Astrocyte of the hippocampus (primary cell): ENCODE measurements around the gene CRTAP.
"Not testable (repeated sequence)": the region's sequence is repeated elsewhere in the genome, so short reads cannot be mapped to it uniquely, and the experiment has no call there.

Source experiments
- DNase-seq: peaks from one replicate; pipeline ENCODE4 v3.0.0; 2011; ENCODE audit warnings: low read depth, low spot score

CRTAP gene

DNA sequence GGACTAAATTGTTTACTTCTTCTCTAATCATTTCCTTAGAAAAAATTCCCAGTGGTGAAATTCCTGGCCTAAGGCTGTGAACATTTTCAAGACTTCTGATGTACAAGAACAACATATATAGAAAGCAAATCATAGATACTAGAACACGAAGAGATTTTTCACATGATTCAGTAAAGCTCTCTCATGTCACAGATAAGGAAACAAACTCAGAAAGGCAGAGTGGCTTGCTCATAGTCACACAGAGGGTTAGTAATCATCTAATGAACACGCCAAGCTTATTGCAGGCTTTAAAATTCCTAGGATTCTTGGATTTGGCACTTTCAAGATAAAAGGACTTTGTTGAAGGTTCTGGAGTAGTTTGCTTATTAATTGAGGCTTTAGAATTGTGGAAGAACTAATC, 26.2 kb downstream of the CRTAP start:
- peak; percentile 66 for DNase-seq

DNA sequence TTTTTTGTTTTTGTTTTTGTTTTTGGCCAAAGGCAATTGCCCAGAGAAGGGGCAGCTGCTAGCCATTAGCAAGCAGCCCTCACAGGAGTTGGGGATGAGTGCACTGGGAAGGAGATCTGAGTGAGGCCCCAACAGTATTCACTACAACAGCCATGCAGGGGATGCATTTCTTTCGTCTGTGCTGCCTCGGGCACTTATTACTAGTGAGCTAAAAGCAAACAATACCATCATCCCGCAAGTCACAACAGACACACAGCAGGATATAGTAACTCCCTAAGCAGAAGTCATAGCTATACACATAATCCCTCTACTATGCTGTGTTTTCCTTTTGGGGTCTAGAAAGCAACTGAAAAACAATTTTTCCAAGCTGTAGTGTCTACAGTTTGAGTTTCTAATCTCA, 27.2 kb downstream of the CRTAP start:
- no peak for DNase-seq

DNA sequence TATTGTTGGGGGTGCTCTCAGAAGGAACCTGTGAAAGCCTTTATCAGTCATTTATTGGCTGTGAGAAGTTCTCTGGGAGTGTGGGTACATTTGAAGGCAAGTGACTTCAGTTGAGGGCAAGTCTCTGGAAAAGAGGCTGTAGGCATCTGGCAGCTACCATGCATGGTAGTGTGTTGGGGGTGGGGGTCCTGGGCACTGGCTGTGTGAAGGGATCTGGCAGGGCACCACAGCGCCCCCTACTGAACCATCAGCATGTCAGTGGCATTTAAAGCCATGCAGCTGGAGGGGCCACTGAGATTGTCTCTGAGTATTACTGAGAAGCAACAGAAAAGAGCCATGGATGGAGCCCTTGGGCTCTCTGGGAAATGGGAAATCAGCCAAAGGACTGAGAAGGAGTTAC, 30.6 kb downstream of the CRTAP start:
- DNase-seq = no peak

DNA sequence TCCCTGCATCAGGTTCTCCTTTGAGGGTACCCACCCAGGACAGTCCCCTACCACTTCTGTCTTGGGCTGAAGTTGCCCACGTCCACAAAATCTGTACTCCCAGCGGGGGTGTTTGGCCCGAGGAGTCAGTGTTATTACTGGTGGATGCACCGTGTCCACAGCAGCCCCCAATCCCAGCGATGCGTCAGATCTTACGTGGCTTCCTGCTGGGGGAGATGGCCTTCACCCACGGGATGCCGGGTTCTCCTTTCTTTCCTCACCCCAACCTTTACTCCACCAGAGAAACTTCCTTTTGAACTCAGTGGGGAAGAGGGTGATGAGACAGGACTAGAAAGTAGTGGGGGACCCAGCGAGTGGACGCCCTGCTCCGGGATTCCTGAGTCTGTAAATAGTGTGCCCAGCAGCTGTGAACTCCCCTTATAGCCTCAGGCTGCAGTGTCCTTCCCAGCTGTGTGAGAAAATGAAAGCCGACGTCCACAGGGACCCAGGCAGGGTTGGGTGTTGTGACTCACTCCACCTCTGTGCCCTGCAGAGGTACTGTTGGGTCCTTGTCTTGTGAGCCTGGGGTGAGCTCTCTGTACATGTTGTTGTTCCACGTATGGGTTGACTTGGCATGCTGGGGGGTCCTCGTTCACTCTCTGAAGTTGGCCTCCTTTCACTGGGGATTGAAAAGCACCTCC, 31.5 kb downstream of the CRTAP start:
- DNase-seq = no peak

DNA sequence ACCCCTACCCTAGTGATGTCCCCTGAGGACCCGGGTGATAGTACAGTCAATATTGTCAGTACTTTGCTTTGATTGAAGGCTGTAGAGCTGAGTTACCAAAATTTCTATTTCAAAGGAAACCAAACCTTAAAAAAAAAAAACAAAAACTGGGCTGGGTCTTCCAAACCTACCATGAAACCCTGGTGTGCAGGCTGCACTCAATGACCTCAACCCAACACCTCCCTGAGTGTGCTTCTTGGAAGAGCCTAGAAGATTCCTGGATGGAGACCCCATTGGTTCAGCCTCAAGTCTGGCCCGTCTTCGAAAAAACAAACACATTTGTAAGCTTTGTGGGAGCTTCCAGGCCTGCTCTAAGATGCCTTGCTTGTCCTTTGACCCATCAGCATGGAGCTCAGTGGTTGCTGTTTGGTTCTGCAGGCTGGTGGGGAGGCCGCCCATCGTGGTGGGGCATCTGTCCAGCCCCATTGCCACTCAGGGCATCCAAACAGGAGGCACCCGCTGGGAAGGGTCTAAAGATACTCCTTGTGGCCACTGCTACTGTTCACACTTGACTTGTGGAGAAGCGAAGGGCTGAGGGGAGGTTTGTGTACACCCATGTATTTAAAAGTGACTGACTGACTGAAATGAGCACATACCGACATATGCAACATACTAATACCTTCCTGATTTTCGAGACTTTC, 32.2 kb downstream of the CRTAP start:
- DNase-seq = no peak

DNA sequence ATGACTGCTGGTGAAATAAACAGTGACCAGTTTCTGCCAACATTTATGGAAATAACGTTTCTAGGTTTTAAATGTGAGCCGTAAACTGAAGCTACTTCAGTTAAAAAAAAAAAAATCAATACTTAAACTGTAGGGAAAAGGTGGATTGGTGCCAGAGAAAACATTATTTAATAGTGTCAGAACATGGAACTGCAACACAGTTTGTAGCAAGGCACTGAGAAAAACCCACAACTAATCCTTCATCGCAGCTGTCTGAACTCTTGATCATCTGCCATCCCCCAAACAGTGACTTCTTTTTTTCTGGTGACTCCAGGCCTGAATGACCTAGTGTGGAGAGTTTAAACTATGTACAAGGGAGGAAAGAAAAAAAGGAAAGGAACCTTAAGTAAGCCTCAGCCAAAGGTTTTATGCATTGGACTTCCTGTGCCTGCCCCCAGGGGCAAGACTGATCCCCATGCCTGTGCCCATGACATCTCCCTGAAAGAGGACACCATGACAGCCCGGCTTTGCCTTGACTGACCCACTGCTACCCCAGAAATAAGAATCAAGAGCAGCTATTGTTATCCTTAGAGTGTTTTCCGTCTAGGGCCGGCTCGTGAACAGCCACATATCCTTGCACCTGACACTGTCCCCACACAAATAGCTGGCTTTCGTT, 33.1 kb downstream of the CRTAP start:
- peak; percentile 77 for DNase-seq

DNA sequence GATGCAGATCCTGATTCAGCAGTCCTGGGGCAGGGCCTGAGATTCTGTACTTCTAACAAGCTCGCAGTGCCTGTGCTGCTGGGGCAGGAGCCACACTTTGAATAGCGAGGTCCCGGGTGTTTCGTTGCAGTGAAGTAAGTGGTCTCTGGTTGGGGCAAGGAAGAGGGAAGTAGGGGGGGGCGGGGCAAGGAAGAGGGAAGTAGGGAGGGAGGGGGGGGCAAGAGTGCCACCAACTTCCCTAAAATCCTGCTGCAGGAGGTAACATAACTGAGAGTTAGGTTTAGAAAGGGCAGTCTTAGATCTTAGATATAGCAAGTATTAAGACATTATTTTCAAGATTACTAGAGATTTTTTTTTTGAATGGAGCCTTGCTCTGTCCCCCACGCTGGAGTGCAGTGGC, 35.5 kb downstream of the CRTAP start:
- DNase-seq = no peak

DNA sequence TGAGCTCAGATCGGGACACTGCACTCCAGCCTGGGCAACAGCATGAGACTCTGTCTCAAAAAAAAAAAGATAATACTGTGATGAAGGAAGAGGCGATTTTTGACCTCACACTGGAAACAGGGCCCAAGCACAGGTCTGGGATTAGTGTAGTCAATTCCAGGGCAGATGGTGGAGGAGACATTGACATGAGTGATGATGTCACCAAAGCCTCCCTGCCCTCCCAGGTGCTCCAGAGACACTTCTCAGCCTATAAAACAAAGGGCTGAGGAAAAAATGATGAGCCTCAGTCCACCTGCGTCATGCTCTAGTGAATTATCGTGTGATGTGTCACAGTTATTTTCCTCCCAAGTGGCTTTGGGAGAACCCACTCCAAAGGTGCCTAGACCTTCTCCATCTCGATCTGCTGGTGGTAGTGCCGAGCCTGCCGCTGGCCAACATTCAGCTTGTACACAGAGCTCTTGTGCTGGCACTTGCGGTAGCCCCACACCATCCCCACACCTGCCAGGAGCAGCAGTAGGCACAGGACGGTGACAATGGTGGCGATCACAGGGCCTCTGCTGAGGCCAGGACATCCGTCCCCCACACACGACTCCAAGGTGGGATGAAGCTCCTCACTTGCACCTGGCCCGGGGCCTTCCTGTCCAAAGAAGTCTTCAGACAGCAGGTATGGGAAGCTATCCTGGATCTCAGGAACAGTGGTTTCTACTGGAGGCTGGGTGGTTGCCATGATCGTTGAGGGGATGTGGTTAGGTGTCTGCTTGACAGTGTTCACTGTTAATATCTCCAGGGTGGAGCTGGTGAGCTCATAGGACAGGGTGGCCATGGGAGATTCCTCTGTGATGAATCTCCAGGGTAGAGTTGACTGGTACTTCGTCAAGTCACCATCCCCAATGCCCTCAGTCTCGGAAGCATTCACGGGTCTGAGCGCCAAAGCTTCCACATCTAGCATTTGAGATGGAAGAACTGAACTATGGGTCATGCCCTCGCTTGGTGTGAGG, 38.8 kb downstream of the CRTAP start:
- DNase-seq = no peak

DNA sequence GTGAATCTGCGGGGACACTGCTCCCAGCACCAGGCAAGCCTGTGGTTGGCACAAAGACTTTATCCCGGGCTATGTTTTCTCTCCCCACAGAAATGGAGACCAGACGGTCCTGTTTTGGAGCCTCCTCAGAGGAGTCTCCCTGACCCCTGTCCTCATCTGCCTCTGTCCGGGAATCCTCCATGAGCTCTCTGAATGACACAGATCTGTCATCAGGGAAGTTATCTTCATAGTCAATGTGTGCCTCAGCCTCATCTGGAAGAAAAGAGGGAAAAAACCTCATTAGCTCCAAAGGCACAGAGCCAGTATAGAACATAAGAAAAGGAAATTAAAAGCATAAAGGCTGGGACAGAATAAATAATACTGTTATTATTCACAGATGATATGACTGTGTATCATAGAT, 40.0 kb downstream of the CRTAP start:
- DNase-seq = no peak

DNA sequence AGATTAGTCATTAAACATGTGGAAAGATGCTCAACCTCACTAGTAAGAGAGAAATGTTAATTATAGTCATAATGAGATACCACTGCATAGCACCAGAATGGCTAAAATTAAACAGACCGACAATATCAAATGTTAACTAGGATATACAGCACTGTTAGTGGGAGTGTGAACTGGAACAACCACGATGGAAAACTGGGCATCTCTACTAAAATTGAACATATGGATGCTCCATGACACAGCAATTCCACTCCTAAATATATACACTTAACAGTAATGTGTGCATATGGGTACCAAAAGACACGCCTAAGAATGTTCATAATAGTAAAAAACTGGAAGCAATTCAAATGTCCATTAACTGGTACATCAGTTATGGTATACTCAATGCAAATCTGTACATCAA, 41.5 kb downstream of the CRTAP start:
- no peak for DNase-seq

DNA sequence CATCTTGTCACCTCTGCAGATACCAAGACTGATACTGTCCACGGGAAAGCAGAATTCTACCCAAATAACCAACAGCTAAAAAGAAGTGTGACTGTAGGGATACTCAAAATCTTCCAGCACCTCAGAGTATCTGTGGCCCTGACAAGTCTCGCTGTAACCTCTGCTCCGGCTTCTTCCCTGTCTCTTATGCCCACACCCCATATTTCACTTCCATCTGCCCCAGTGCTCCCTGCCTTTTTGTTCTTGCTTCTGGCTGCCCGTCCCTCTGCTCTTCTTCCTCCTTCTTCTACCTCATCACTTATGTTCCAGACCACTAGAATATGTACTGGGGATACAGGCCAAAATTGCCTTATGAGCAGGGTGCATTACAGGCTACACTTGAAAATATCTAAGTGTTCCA, 45.4 kb downstream of the CRTAP start:
- no peak for DNase-seq

DNA sequence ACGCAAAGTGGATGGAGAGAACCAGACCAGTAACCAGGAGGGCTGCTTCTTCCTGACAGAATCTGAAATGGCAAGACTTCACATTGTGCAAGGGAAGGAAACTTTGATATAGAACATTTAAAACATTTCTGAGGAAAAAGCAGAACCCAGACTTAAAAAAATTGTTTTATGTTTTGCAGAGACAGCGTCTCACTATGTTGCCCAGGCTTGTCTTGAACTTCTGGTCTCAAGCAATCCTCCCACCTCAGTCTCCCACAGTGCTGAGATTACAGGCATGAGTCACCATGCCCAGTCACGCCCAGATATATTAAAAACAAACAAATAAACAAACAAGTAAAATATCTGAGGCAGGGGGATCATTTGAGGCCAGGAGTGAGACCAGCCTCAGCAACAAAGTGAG, 46.2 kb downstream of the CRTAP start:
- no peak for DNase-seq

DNA sequence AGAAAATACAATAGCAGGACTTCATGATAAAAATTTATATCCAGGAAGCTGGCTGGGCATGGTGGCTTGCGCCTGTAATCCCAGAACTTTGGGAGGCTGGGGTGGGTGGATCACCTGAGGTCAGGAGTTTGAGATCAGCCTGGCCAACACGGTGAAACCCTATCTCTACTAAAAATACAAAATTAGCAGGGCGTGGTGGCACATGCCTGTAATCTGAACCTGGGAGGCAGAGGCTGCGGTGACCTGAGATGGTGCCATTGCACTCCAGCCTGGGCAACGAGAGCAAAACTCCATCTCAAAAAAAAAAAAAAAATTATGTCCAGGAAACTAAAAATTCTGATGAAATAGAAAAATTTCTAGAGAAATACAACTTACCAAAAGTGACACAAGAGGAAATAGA, 48.8 kb downstream of the CRTAP start:
- DNase-seq = not testable (repeated sequence)

DNA sequence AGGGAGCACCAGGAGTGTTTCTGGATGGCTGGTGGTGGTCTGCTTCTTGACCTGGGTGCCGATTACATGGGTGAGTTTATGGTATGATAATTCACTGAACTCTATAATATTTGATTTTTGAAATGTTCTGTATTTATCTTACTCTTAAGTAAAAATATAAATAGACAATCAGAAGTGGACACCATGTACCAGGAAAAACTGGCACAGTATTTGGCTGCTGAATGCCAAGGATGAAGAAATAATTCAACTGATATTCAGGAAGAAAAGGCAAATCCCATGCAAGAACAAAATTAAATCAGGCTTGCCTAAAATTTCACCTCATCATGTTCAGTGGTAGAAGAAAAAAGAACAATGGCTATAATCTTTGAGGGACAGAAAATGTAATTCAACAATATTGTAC, 51.6 kb downstream of the CRTAP start:
- no peak for DNase-seq

DNA sequence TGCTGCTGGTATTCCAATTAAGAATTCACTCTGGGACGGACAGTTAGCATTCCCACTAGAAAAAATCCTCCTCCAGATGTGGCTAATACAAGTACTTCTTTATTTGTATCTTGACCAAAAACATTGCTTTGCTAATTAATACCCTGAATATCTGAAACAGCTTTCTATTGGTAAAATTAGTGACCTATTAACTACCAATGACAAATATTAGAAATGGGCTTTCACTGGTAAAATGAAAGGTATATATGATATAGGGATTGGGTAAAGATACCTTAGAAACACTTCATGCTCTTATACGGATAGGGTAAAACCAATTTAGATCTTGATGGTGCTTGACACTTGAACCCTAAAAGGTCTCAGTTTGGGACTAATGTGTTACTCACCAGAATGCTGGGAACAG, 52.3 kb downstream of the CRTAP start:
- no peak for DNase-seq

DNA sequence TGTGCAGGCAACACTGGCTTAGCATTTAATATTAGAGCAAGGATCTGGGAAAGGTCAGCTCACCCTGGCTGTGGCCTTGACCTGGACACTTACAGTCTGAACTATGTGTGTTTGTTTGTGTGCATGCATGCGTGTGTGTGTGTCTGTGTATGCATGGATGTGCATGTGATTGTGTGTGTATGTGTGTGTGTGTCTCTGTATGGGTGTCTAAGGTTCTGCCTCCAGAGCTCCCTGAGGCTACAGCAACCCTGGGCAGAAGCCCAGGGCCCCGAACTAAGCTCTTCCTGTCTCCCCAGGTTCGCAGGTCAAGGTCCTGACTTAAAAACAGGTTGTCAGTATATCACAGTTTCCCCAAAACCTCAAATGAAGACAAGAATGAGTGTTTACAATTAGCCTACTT, 53.5 kb downstream of the CRTAP start:
- no peak for DNase-seq

DNA sequence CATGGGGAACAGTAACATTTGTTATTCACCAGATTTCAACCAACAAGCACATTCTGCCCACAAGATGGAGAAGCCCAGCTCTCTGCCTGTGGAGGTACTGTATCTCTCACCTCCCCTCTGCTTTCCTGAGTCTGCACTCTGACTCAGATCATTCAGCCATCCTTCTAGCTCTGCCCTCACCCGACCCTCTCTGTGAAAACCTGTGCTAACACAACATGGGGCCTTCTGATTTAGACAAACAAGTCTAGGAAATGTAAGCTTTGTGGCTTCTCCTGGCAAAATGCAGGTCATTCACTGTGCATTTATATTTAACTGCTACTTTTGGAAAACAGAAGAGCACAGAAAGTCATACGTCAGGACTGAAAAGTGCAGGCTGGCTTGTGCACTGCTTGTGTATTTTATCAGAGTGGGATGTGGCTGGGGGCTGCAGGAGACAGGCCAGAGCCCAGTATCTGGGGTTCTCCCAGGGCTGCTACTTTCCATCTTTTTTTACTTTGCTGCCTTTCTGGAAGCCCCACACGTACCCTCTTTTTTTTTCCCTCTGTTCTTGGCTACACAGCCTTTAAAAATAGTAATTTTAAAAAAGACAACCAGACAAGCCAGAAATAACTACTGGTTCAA, 54.0 kb downstream of the CRTAP start:
- DNase-seq = peak; percentile 39

DNA sequence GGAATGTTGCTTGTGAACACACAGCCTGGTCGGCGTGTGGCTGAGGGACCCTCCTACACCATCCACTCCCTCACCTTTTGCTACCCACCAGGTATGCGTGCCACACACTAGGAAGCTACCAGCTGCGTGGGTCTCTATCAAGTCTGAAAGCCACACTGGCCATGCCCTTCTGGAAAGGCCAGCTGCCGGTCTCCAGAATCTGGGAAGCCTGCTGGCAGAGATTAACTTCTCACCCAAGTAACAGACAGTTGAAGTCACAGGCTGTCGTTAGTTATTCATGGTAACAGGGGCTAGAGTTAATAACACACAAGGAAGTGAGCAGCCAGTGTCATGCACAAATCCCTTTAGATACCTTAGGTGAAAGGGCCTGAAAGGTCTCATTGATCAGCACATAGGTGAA, 56.7 kb downstream of the CRTAP start:
- DNase-seq = no peak

DNA sequence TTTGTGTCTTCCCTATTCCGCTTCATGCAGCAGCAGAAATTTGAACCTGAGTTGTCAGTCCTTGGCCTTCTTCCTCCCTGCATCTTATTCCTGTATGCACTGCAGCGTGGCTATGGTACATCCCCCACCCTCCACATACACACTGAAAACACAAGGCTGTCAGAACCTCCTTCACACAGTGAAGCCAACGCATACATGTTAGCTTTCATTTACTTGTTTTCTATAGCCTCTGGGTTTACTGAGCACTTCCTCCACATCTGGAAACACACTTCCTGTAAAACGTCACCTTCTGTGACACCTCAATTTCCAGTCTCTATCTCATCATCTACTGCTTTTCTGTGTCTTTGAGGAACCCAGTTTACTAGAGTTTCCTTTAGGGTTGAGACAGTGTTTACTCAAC, 57.8 kb downstream of the CRTAP start:
- DNase-seq = no peak

DNA sequence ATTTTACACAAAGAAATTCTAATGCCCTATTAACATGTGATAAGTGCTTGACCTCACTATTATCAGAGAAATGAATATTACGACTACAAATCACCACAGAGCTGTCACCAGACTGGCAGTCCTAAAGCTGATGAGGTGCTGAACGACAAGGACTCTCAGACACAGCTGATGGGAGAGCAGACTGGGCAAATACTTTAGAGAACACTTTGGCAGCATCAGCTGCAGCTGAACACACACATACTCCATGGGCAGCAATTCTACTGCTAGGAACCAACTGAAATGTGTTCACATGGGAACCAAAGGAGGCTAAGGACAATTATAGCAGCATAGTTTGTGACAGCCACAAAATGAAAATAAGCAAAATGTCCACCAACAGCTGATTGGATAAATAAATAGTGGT, 59.3 kb downstream of the CRTAP start:
- no peak for DNase-seq

DNA sequence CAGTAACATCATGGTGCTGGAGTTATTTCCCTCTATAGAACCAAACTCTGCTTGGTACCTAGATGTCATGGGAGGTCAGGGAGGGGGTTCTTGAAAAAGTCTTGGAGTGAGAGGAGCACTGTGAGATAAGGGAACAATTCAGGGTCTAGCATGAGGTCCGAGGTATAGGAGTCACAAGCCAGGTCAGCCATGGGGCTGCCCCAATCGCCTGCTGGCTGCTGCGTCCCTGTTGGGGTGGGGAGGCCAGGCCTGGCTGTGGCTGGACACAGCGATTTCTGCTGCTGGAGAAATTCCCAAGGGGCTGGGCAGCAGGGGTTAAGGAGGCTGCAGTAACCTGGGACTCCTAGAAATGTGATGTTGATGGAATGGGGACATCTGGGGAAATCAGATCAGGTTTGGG, 59.9 kb downstream of the CRTAP start:
- no peak for DNase-seq

DNA sequence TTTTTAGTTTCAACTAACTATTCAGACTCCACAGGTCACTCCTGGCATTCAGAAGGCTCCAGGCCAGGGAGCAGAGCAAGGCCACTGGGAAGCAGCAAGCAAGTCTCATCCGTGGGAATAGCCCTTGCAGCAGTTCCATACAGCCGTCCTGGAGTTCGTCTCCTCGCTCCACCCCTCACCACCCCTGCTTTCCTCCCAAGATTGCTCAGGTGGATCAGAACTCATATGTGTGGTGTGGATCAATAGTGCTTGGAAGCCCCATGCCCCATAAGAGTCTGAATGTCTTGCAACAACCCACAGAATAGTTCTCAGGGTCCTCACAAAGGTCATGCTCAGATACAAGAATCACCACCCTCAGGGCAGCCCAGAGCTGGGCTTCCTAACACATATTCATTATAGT, 60.3 kb downstream of the CRTAP start:
- no peak for DNase-seq
